Prostate gland (tissue), 2 donors: Measurements from ENCODE around the gene EMP2. TPM values are rescaled to one million over a fixed set of nuclear protein-coding genes. Genes with fewer than 3 reads are reported as not detected.

Experiments
- DNase-seq: peaks from one replicate; pipeline ENCODE4 v3.0.0-alpha.2; 2019; ENCODE audit warnings: low spot score
- H3K27ac ChIP-seq, 2 donors: fragments of 200-600 bp; sonication (generic); 2 replicates each; pipeline ENCODE4 v1.5.1; 2017 to 2019
- H3K27me3 ChIP-seq: fragments of 200-600 bp; sonication (generic); replicated peaks from 2 replicates; pipeline ENCODE4 v1.5.1; 2019; ENCODE audit not compliant: insufficient read depth
- H3K36me3 ChIP-seq, 2 donors: fragments of 200-600 bp; sonication (generic); 1 replicate in 1 of 2; 2 replicates in 1 of 2; pipeline versions ENCODE4 v1.5.1 to v1.8.1; 2017 to 2019
- H3K4me1 ChIP-seq: fragments of 200-600 bp; sonication (generic); replicated peaks from 2 replicates; pipeline ENCODE4 v1.5.1; 2019
- H3K4me3 ChIP-seq, 2 donors: fragments of 200-600 bp; sonication (generic); 2 replicates each; pipeline ENCODE4 v1.5.1; 2017 to 2019
- H3K9me3 ChIP-seq: fragments of 200-600 bp; sonication (generic); 2 replicates; pipeline ENCODE4 v1.5.1; 2017
- CTCF ChIP-seq, 4 experiments: fragments of 200-600 bp in 2 of 4; fragments of 450-650 bp in 2 of 4; sonication (generic) in 2 of 4; IDR thresholded peaks; 1 replicate in 3 of 4; 2 replicates in 1 of 4; pipeline ENCODE4 v1.5.1; 2016 to 2019; ENCODE audit warnings: antibody characterized with exemption in 4 of 4, mild to moderate bottlenecking in 2 of 4, moderate library complexity in 2 of 4
- POLR2A ChIP-seq: fragments of 450-650 bp; IDR thresholded peaks from one replicate; pipeline ENCODE4 v1.6.1; 2016; ENCODE audit warnings: antibody characterized with exemption, mild to moderate bottlenecking
- POLR2AphosphoS5 ChIP-seq: sonication (generic); formaldehyde crosslinking; IDR thresholded peaks from one replicate; pipeline ENCODE4 v1.6.1; 2017; ENCODE audit warnings: antibody characterized with exemption
- WGBS: methylation state at CpG from one replicate; pipeline ENCODE4 v1.1.5; 2018; 5-methylcytosine and 5-hydroxymethylcytosine counted together
- intact Hi-C: fragments of 100-400 bp; cut with DNase I; formaldehyde crosslinking; loops from one replicate; pipeline ENCODE4 v1.14.2; 2022
- total RNA-seq, 2 donors: library from RNA; depleted of rRNA; stranded (reverse); fragments of >200 nt; gene quantifications; one replicate each; pipeline ENCODE4 v1.1.0, GENCODE V29; 2016

EMP2 gene
- total RNA-seq, 2 donors from 2014 or later = 40.8 to 87.2 TPM

- Histone ChIP-seq H3K4me1 (no peaks in the 10 kb centered on the region), H3K27ac (peak overlapping the region; percentile 41 to 73), H3K9me3 (no peaks in the 10 kb centered on the region), H3K4me3 (no peak overlapping the region), H3K36me3 (no peaks in the 10 kb centered on the region), H3K27me3 (no peaks in the 10 kb centered on the region)
- TF ChIP-seq CTCF (IDR thresholded peaks at IDR 0.05) (no peak), POLR2A (no peak), POLR2AphosphoS5 (peak; percentile 66)
- intact Hi-C loops = no loop called here
- 60% methylated on average over 6 of the region's 6 CpGs for WGBS
- DNase-seq = peak; percentile 49
These were observed 55.1 kb downstream of the EMP2 start for GRCh38 chr16:10525214-10525825.

GRCh38 chr16:10522966-10523365 lies 57.4 kb downstream of the EMP2 start:
- intact Hi-C loops = loop anchor here (5.0 kb wide), 1 partner anchor 394 kb away; no protein-coding TSS in a partner anchor
- no peak for TF ChIP-seq POLR2A
- no peak for TF ChIP-seq CTCF (IDR thresholded peaks at IDR 0.05)
- no peak for TF ChIP-seq POLR2AphosphoS5

DNA sequence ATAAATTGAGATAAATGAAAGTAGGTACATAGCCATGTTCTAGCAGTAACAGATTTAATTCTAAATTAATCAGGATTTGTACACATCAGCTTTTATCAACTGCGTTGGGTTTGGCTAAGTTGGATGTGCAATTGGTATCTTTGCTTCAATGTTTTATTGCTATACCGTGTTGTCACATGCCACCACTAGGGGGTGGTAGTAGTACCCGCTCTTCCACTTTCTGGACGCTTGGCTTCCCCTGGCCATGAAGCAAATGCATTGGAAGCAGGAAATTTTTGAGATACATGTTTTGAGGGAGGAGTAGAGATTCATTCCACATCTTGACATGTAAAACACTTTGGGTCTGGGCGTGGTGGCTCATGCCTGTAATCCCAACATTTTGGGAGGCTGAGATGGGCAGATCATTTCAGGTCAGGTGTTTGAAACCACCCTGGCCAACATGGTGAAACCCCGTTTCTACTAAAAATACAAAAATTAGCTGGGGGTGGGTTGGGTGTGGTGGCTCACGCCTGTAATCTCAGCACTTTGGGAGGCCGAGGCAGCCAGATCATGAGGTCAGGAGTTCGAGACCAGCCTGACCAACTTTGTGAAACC lies 58.6 kb downstream of the EMP2 start:
- intact Hi-C loops = loop anchor here (5.0 kb wide), 1 partner anchor 396 kb away; no protein-coding TSS in a partner anchor
- no peaks in the 10 kb centered on the region for H3K27me3 ChIP-seq
- TF ChIP-seq POLR2AphosphoS5 (peak; percentile 56), POLR2A (no peak), CTCF (IDR thresholded peaks at IDR 0.05) (peak; percentile 53 to 77 (median 68))
- WGBS = 41% methylated on average over 9 of the region's 9 CpGs
- DNase-seq = peak; percentile 47
- no peaks in the 10 kb centered on the region for H3K36me3 ChIP-seq
- H3K4me3 ChIP-seq = no peak overlapping the region
- peaks cover 2% of the 10 kb centered on the region for H3K4me1 ChIP-seq
- no peaks in the 10 kb centered on the region for H3K9me3 ChIP-seq
- H3K27ac ChIP-seq = peak overlapping the region; percentile 86 to 90

More at GRCh38 chr16:10522966-10523365, 57.4 kb downstream of the EMP2 start:
- no peak for DNase-seq
- Histone ChIP-seq H3K9me3 (no peaks in the 10 kb centered on the region), H3K4me3 (no peak overlapping the region), H3K36me3 (no peaks in the 10 kb centered on the region), H3K27me3 (no peaks in the 10 kb centered on the region), H3K4me1 (peaks cover 2% of the 10 kb centered on the region), H3K27ac (no peak overlapping the region)
- 83% methylated on average over 2 of the region's 2 CpGs for WGBS

GRCh38 chr16:10520869-10521578 lies 59.4 kb downstream of the EMP2 start:
- H3K4me3 ChIP-seq = no peak overlapping the region
- intact Hi-C loops = loop anchor here (5.0 kb wide), 1 partner anchor 396 kb away; no protein-coding TSS in a partner anchor
- 71% methylated on average over 7 of the region's 7 CpGs for WGBS
- H3K27me3 ChIP-seq = no peaks in the 10 kb centered on the region
- peaks cover 2% of the 10 kb centered on the region for H3K4me1 ChIP-seq
- peak overlapping the region; percentile 86 to 90 for H3K27ac ChIP-seq
- no peaks in the 10 kb centered on the region for H3K9me3 ChIP-seq
- H3K36me3 ChIP-seq = no peaks in the 10 kb centered on the region
- no peak for DNase-seq
- TF ChIP-seq POLR2AphosphoS5 (no peak), CTCF (IDR thresholded peaks at IDR 0.05) (no peak), POLR2A (no peak)
